Activated CD8-positive, alpha-beta memory T cell treated with anti-CD3 and anti-CD28 coated beads for 48 hours (primary cell): ENCODE data around the gene PRAF2.

Experiments
- DNase-seq, 3 experiments: peaks; one replicate each; pipeline ENCODE4 v3.0.0-alpha.2; 2020; ENCODE audit warnings: low read depth in 2 of 3, low spot score in 2 of 3

Gene PRAF2

DNA sequence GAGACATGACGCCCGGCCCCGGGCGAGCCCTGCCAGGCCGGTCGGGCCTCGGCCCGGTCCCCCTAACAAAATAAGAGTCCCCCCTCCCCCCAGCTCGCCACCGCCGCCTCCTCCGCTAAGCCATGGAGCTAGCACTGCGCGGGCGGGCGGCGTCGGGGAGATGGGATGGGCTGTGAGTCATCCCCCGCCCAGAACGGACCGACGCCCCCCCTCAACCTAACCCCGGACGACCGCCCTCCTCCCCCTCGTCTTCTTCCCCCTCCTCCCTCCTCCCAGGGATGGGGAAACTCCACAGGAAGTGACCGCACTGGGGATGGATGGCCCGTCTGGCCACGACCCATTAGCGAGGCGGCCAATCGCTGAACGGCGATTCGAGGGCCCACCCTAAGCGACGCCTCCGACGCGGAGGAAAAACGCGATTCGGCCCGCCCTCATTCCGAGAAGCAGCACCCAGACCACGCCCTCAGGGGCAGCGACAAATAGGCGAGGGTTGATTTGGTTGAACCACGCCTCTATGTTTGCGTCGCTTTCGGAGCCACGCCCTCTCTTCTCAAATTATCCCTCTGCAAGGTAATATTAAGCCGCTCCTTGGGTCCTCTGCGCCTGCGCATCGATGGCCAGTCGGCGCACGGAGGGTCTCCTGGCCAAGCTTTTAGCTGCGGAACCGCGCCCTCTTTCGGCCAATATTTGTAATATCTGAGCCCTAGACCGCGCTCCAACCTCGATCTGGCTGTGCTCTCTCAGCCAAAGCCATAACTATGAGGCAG is 30.4 kb downstream of the PRAF2 start, which contains the start of gene TFE3:
TSS of gene TFE3 (minus strand) at position 138 of the 767 bp plus-strand sequence. CDS start at position 7, 131 bp downstream.
- DNase-seq: peak; percentile 63 to 86 (median 75)

DNA sequence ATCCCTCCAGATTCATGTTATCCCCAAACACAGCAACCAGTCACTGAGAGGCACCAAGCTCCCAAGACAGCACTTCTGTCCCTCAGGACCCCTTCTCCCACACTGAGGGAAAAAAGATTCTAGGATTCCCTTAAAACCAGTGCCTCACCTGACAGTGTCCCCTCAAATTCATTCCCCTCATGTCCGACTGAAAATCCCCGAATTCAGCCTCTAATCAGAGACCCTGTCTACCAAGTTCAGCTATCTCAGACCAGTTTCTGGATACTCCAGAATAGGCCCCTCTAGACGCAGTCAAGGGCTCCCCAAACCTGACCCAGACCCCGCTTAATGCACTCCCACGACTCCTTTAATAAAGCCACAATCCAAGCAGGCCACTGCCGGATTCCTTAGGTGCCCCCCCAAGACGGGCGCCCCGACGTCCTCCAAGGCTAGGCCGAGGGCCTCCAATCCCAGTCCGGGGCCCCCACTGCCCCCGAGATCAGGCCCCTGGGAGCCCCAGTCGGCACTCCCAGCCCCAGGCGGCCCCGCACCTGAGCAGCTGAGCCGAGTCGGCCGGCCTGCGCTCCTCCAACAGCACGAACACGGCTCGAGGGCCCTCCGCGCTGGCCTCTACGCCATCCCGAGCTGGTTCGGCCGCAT is 31.1 kb downstream of the PRAF2 start:
- DNase-seq: no peak

DNA sequence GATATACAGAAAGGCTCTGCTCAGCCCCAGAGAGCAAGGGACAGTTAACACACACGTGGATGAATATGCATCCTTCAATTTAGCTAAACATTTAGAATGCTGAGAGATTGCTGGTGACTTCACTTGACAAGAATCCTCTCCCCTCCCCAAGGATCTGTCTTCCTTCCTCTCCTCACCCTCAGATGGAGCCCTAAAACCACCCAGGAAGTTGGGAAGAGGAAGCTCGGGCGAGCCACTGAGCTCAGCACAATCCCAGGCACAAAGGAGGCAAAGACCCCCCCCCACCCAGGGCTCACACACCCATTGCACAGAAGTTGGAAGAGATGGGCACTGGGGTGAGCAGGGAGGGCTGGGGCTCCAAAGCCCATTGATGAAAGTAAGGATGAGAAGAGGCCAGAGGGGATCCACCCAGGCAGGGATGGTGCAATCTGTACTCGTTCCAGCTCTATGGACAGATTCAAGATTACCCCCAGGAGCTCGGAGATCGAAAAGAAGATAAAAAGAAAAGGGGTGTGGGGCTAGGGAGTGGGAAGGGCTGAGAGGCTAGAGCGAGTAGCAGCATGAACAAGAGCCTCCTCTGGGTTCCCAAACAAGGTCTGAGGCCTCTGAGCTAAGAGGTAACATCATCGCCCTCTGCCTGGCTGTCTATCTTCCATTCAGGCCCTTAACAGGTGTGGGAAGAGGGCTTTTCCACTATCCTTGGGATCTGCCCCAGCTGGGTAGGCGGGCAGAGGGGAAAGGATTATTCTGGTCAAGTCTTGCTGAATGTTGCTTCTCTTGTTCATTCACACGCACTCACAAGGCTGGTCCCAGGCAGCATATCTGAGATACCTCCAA is 31.8 kb downstream of the PRAF2 start:
- DNase-seq: no peak

DNA sequence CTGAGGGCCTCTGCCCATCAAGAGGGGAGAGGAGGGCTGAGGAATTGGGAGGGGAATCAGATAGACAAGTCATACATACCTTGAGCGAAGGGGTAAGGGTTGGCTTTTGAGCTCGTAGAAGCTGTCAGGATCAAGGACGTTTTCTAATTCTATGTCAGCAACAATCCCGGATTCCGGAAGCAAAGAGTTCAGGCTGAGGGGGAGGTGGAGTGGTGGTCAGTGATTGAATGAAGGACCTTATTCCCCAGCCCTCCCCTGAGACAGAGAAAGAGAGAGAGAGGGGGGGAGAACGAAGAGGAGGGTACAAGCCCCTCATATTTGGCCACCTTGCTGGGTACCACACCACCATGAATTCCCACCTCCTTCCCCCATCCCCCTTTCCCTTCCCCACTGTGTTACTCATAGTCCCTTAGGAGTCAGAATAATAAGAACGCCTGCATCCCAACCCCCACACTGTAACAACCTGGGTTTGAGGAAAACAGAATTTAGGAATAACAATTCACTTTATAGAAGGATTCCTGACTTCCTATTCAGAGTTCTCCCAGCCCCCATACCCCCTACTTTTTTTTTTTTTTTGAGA is 33.3 kb downstream of the PRAF2 start:
- no peak for DNase-seq

DNA sequence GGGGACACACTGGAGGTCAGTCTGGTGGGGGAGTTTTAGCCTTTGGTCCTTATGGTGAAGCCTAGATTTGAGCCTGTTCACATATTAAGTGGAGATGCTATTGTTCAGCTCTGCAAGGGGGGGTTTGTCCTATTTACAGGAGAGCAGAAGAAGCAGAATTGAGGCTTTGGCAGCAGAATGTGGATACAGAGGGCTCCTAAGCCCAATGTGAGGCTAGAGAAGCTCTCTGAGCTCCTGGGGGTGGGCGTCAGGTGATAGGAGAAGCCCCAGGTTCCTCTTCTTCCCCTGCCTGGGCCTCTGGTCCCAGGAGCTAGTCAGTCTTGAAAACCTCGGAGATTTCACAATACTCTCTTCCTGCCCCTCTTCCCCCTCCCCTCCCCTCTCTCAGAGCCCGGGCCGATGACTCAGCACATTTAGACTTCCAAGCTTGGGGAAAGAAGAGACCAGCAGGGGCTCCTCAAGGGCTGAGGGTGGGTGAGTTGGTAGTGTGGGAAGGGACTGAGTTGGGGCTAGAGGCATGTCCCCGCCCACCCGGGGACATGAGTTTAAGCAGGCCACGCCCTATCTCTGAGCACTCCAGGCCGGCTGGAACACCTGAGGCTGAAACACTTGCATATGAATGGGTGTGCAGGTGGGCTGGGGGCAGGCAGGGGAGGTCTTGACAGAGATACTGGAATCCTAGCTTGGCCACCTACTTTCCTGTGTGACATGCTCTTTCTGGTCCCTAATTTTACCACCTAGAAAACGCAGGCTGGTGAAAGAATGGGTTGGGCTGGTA is 34.0 kb downstream of the PRAF2 start:
- DNase-seq: no peak

DNA sequence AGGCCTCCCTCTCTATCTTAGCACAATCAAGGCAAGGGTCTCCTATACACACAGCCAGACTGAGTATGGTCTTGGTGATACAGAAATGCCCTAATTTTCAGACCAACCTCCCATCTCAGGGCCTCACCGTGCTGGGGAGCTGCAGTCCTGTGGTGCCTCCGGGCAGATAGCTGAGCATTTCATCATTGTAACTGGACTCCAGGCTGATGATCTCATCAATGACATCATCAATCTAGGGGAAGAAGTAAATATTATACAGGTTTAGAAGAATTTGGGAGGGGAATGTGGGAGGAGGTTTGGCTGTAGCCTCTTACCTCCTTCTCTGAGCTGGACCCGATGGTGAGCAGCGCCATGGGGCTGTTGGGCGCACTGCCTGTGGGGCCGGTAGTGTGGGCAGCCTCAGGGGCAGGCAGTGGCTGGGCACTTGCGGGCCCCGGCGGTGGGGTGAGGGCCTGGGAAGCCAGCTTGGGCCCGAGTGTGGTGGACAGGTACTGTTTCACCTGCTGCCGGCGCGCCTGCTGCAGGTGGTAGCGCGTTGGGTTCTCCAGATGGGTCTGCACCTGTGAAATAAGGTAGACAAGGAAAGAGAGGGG is 35.8 kb downstream of the PRAF2 start:
- no peak for DNase-seq

DNA sequence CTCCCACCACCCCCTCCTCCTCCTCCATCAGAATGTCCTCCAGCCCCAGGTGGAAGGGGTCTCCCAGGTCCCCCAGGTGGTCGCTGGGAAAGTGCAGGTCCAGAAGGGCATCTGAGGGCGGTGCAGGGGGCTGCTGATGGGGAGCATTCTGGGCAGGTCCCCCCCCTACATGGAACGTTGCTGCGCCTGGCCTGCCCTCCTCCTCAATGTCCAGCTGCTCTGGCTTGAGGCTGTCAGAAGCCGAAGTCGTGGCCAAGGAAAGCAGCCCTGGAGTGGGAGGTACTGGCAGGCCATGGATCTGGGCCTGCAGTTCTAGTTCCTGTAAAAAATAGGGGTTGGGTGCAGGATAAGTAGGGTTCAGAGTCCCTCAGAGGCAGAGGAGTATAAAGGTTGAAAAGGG is 43.5 kb downstream of the PRAF2 start:
- DNase-seq: no peak

DNA sequence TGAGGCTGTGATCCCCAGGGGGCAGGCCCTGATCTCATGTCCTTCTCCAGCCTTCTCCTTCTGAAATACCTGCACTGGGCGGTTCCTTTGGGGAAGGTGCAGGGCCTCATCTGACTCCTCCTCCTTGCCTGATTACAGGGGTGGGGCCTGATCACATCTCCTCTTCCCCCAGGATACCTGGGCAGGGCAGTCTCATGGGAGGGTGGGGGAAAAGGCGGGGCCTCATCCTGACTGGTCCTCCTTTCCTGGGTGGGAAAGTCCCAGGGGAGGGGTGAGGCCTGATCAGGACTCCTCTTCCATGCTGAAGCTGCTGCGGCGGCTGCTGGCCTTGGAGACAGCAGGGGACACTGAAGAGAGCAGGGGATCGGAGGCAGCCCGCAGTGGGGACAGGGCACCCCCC is 43.9 kb downstream of the PRAF2 start:
- no peak for DNase-seq
